ENCODE data around the gene LRFN2. TPM values are rescaled to one million over a fixed set of nuclear protein-coding genes. Genes with fewer than 3 reads are reported as not detected.
A peak's percentile ranks its signal among the peaks of the same experiment; 100 is the strongest.

LRFN2 gene
- total RNA-seq, 1 experiment from 2014 or later = not detected

- intact Hi-C loops (cut with micrococcal nuclease) = no loop called here
- no peak overlapping the region for H2AFZ ChIP-seq (ENCODE audit: low read length)
- H3K4me1 ChIP-seq (ENCODE audit: insufficient read depth, low read length) = no peaks in the 10 kb centered on the region
- ATAC-seq (no peak), DNase-seq (no peak)
- H3K9me3 ChIP-seq (ENCODE audit: low read length) = no peaks in the 10 kb centered on the region
- H3K4me2 ChIP-seq (ENCODE audit: low read length) = no peak overlapping the region
- H3K36me3 ChIP-seq (ENCODE audit: low read depth, low read length) = no peaks in the 10 kb centered on the region
- no peaks in the 10 kb centered on the region for H4K20me1 ChIP-seq (ENCODE audit: low read length)
- no peaks in the 10 kb centered on the region for H3K9me2 ChIP-seq (replicated peaks; ENCODE audit: low read length)
- ChIA-PET POLR2A (ENCODE audit: unreplicated experiment) (no interaction called here), CTCF (no interaction called here)
- H3K27me3 ChIP-seq (ENCODE audit: low read length) = no peaks in the 10 kb centered on the region
- no peaks in the 10 kb centered on the region for H3F3A ChIP-seq (ENCODE audit: low read length, unreplicated experiment)
- no peak overlapping the region for H3K4me3 ChIP-seq (ENCODE audit: low read length)
- no peak overlapping the region for H3K27ac ChIP-seq (ENCODE audit: low read length)
- no peak for TF ChIP-seq EZH2phosphoT487 (IDR thresholded peaks at IDR 0.05; ENCODE audit: borderline replicate concordance, low read length)
- TF ChIP-seq CTCF (conservative IDR thresholded peaks at IDR 0.05; ENCODE audit: low read depth, low read length) = no peak
- no peak for TF ChIP-seq EZH2 (IDR thresholded peaks at IDR 0.05; ENCODE audit: low read length, unreplicated experiment)
- no peak overlapping the region for H3K9ac ChIP-seq (ENCODE audit: low read length)
- H3K79me2 ChIP-seq (ENCODE audit: low read length) = no peaks in the 10 kb centered on the region
- no TSS peak for BruUV-seq (replicated peaks)
These were observed 189.7 kb downstream of the LRFN2 start for GRCh38 chr6:40397287-40398033.

DNA sequence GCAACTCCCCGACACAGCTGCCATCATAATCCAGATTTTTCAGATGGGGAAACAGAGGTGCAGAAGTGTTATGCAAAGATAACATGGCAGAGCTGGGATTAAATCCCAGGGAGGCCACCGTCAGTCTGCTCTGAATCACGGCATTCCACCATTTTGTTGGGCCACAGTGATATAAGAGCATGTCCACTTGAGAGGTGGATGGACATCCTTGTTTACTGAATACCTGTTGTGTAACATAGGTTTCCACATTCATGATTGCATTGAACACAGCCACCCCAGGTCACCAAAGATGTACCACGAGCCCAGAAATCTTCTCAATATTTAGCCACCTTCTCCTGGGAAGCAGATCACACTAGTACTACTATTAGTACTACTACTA is 191.5 kb downstream of the LRFN2 start:
- H3K9me2 ChIP-seq (replicated peaks; ENCODE audit: low read length) = no peaks in the 10 kb centered on the region
- intact Hi-C loops (cut with micrococcal nuclease) = no loop called here
- TF ChIP-seq CTCF (conservative IDR thresholded peaks at IDR 0.05; ENCODE audit: low read depth, low read length) (no peak), EZH2 (IDR thresholded peaks at IDR 0.05; ENCODE audit: low read length, unreplicated experiment) (no peak), EZH2phosphoT487 (IDR thresholded peaks at IDR 0.05; ENCODE audit: borderline replicate concordance, low read length) (no peak)
- no peak overlapping the region for H2AFZ ChIP-seq (ENCODE audit: low read length)
- no peak overlapping the region for H3K27ac ChIP-seq (ENCODE audit: low read length)
- H3K4me2 ChIP-seq (ENCODE audit: low read length) = no peak overlapping the region
- ATAC-seq = no peak
- POLR2A ChIA-PET (ENCODE audit: unreplicated experiment) = no interaction called here
- H3F3A ChIP-seq (ENCODE audit: low read length, unreplicated experiment) = no peaks in the 10 kb centered on the region
- no peak overlapping the region for H3K9ac ChIP-seq (ENCODE audit: low read length)
- H3K4me3 ChIP-seq (ENCODE audit: low read length) = no peak overlapping the region
- no peaks in the 10 kb centered on the region for H3K27me3 ChIP-seq (ENCODE audit: low read length)
- H4K20me1 ChIP-seq (ENCODE audit: low read length) = no peaks in the 10 kb centered on the region
- CTCF ChIA-PET = no interaction called here
- BruUV-seq (replicated peaks) = no TSS peak
- H3K4me1 ChIP-seq (ENCODE audit: insufficient read depth, low read length) = no peaks in the 10 kb centered on the region
- H3K9me3 ChIP-seq (ENCODE audit: low read length) = no peaks in the 10 kb centered on the region
- no peaks in the 10 kb centered on the region for H3K36me3 ChIP-seq (ENCODE audit: low read depth, low read length)
- no peaks in the 10 kb centered on the region for H3K79me2 ChIP-seq (ENCODE audit: low read length)
- no peak for DNase-seq

GRCh38 chr6:40395066-40395697 is 192.0 kb downstream of the LRFN2 start:
- TF ChIP-seq EZH2 (IDR thresholded peaks at IDR 0.05; ENCODE audit: low read length, unreplicated experiment) (no peak), EZH2phosphoT487 (IDR thresholded peaks at IDR 0.05; ENCODE audit: borderline replicate concordance, low read length) (no peak)
- H3K9ac ChIP-seq (ENCODE audit: low read length) = no peak overlapping the region
- ChIA-PET CTCF (no interaction called here), POLR2A (ENCODE audit: unreplicated experiment) (no interaction called here)
- no peaks in the 10 kb centered on the region for H3K79me2 ChIP-seq (ENCODE audit: low read length)
- no peak overlapping the region for H2AFZ ChIP-seq (ENCODE audit: low read length)
- no peaks in the 10 kb centered on the region for H3K4me1 ChIP-seq (ENCODE audit: insufficient read depth, low read length)
- no peaks in the 10 kb centered on the region for H3K9me3 ChIP-seq (ENCODE audit: low read length)
- ATAC-seq (no peak), DNase-seq (peak; percentile 4)
- H3K27ac ChIP-seq (ENCODE audit: low read length) = no peak overlapping the region
- H4K20me1 ChIP-seq (ENCODE audit: low read length) = no peaks in the 10 kb centered on the region
- no peak overlapping the region for H3K4me3 ChIP-seq (ENCODE audit: low read length)
- no peaks in the 10 kb centered on the region for H3F3A ChIP-seq (ENCODE audit: low read length, unreplicated experiment)
- no TSS peak for BruUV-seq (replicated peaks)
- H3K4me2 ChIP-seq (ENCODE audit: low read length) = no peak overlapping the region
- no peaks in the 10 kb centered on the region for H3K36me3 ChIP-seq (ENCODE audit: low read depth, low read length)
- intact Hi-C loops (cut with micrococcal nuclease) = no loop called here
- H3K27me3 ChIP-seq (ENCODE audit: low read length) = no peaks in the 10 kb centered on the region
- no peaks in the 10 kb centered on the region for H3K9me2 ChIP-seq (replicated peaks; ENCODE audit: low read length)
